ENCODE measurements around the gene ATXN7L2.

Gene ATXN7L2

DNA sequence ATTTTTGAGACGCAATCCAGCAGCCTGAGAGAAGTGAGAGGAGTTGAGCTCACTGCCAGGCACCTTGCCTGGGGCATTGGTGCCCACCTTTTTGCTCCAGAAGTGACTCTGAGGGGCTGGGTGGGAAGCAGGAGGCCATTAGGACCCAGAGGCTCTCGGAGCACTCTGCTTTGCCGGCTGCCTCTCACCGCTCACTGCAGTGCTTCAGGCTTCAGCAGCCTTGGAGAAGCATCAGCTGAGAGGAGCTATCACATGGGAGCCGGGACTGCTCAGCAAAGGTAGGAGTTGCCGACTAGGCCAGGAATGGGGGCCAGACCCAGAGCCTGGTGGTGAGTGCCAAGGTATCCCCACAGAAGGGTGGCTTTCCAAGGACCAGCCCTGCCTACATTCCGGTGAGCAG is 56.0 kb downstream of the ATXN7L2 start, which contains the start of gene GPR61:
Gene GPR61, plus strand, starts transcription at position 197 of the 400 bp plus-strand sequence. CDS start 3,151 bp downstream, outside the sequence.
- Histone ChIP-seq H2AK5ac (ENCODE audit: low read length) (no peak within 1 kb of the TSS), H3K4me2 (ENCODE audit: low read length) (no peak within 1 kb of the TSS), H4K12ac (ENCODE audit: low read depth, low read length) (no peak within 1 kb of the TSS), H3K4me3 (ENCODE audit: low read depth, low read length) (no peak within 1 kb of the TSS), H3K36me3 (ENCODE audit: control insufficient read depth in 1 of 2, insufficient read depth in 2 of 2, low read length in 2 of 2) (no peaks in the 10 kb centered on the region), H4K91ac (ENCODE audit: low read depth, low read length) (no peak within 1 kb of the TSS), H3K23ac (ENCODE audit: low read length) (no peak within 1 kb of the TSS), H3K4me1 (ENCODE audit: control insufficient read depth in 1 of 2, insufficient read depth in 2 of 2, low read length in 2 of 2) (no peaks in the 10 kb centered on the region), H3K27me3 (ENCODE audit: insufficient read depth, low read length) (no peaks in the 10 kb centered on the region), H2BK12ac (ENCODE audit: low read length) (no peak within 1 kb of the TSS), H3K79me2 (ENCODE audit: control insufficient read depth, insufficient read depth, low read length, poor library complexity) (no peaks in the 10 kb centered on the region), H3K9ac (ENCODE audit: low read length) (no peak within 1 kb of the TSS), H4K8ac (ENCODE audit: low read depth, low read length) (no peak within 1 kb of the TSS), H3K14ac (ENCODE audit: low read length) (no peak within 1 kb of the TSS), H2BK120ac (ENCODE audit: insufficient read depth, low read length, poor library complexity) (no peak within 1 kb of the TSS), H3K18ac (ENCODE audit: low read length) (no peak within 1 kb of the TSS), H3K9me3 (ENCODE audit: insufficient read depth, low read depth, low read length) (no peaks in the 10 kb centered on the region), H2AFZ (ENCODE audit: insufficient read depth, low read length, poor library complexity) (no peak within 1 kb of the TSS), H3K4ac (ENCODE audit: low read depth, low read length) (no peak within 1 kb of the TSS), H2BK5ac (ENCODE audit: low read depth, low read length, poor library complexity) (no peak within 1 kb of the TSS), H3K79me1 (ENCODE audit: low read length) (no peaks in the 10 kb centered on the region), H3K27ac (ENCODE audit: low read depth, low read length) (no peak within 1 kb of the TSS)
- WGBS (ENCODE audit: extremely low coverage, insufficient coverage, insufficient read length), result no CpG with 5 or more reads among the region's 7 CpGs
- no peak for DNase-seq

DNA sequence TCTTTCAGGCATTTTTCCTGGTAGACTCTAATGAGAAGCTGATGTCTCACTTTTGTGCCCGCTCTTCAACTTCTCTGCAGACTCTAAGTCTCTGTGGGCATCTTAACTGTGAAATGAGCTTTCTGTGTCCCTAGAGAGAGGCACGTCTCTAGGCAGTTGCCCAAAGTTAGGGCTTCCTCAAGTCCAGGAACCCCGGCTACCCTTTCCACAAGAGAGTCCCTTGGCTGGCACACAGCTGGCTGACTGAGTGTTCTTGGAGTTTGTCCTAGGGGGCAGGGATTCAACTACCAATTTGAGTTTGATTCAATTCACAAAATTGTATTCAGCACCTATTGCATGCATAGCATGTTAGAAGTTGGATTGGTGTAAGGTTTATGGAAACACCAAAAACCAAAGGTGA is 57.4 kb downstream of the ATXN7L2 start:
- H3K79me1 ChIP-seq (ENCODE audit: low read length), result no peaks in the 10 kb centered on the region
- H4K12ac ChIP-seq (ENCODE audit: low read depth, low read length), result no peak overlapping the region
- no CpG with 5 or more reads among the region's 3 CpGs for WGBS (ENCODE audit: extremely low coverage, insufficient coverage, insufficient read length)
- no peak overlapping the region for H3K4me3 ChIP-seq (ENCODE audit: low read depth, low read length)
- no peak overlapping the region for H3K23ac ChIP-seq (ENCODE audit: low read length)
- no peaks in the 10 kb centered on the region for H3K27me3 ChIP-seq (ENCODE audit: insufficient read depth, low read length)
- H2BK120ac ChIP-seq (ENCODE audit: insufficient read depth, low read length, poor library complexity), result no peak overlapping the region
- H3K79me2 ChIP-seq (ENCODE audit: control insufficient read depth, insufficient read depth, low read length, poor library complexity), result no peaks in the 10 kb centered on the region
- no peaks in the 10 kb centered on the region for H3K36me3 ChIP-seq (ENCODE audit: control insufficient read depth in 1 of 2, insufficient read depth in 2 of 2, low read length in 2 of 2)
- H3K9ac ChIP-seq (ENCODE audit: low read length), result no peak overlapping the region
- DNase-seq, result no peak
- no peak overlapping the region for H4K91ac ChIP-seq (ENCODE audit: low read depth, low read length)
- H3K4me2 ChIP-seq (ENCODE audit: low read length), result no peak overlapping the region
- no peak overlapping the region for H3K14ac ChIP-seq (ENCODE audit: low read length)
- H2BK12ac ChIP-seq (ENCODE audit: low read length), result no peak overlapping the region
- no peak overlapping the region for H3K27ac ChIP-seq (ENCODE audit: low read depth, low read length)
- H2AK5ac ChIP-seq (ENCODE audit: low read length), result no peak overlapping the region
- no peak overlapping the region for H2BK5ac ChIP-seq (ENCODE audit: low read depth, low read length, poor library complexity)
- H2AFZ ChIP-seq (ENCODE audit: insufficient read depth, low read length, poor library complexity), result no peak overlapping the region
- H3K4ac ChIP-seq (ENCODE audit: low read depth, low read length), result no peak overlapping the region
- H4K8ac ChIP-seq (ENCODE audit: low read depth, low read length), result no peak overlapping the region
- H3K18ac ChIP-seq (ENCODE audit: low read length), result no peak overlapping the region
- no peaks in the 10 kb centered on the region for H3K4me1 ChIP-seq (ENCODE audit: control insufficient read depth in 1 of 2, insufficient read depth in 2 of 2, low read length in 2 of 2)
- H3K9me3 ChIP-seq (ENCODE audit: insufficient read depth, low read depth, low read length), result no peaks in the 10 kb centered on the region
